ENCODE results near the gene ITPR2. TPM values are rescaled to one million over a fixed set of nuclear protein-coding genes. Genes with fewer than 3 reads are reported as not detected.
"Not testable (repeated sequence)": the region's sequence is repeated elsewhere in the genome, so short reads cannot be mapped to it uniquely, and the experiment has no call there.

Gene ITPR2
- total RNA-seq, 1 donor from 2014 or later = 16.7 TPM

GRCh38 chr12:26524862-26525465 lies 308.0 kb downstream of the ITPR2 start:
- TF ChIP-seq CTCF (conservative IDR thresholded peaks at IDR 0.05) = peak; percentile 73
- Mint-ChIP-seq H3K9me3 (peaks cover 10% of the 10 kb centered on the region), H3K4me1 (no peaks in the 10 kb centered on the region), H3K4me3 (no peak overlapping the region), H3K27ac (ENCODE audit: unreplicated experiment) (no peak overlapping the region), H3K36me3 (ENCODE audit: low read depth) (peaks cover 5% of the 10 kb centered on the region), H3K27me3 (ENCODE audit: low read depth) (no peaks in the 10 kb centered on the region)
- no peak for DNase-seq (ENCODE audit: low read depth, low spot score)

DNA sequence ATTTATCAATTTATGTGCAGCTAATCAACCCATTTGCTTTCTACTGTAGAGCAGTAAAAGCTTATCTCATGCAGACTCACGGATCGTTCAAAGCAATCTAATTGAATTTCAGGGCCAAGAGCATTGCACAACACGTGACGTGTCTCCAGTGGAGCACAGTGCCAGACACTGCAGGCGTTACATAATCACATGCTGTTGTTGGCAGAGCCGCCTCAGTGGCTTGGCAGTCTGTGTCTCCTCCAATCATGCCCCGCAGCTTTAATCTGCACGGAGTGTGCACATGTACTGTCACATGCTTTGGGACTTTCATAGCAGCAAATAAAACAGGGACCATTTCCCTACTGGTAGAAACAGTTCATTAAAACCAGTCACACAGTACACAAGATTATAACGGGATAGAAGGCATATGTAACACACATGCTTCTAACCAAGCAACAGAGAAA lies 309.3 kb downstream of the ITPR2 start:
- no peak overlapping the region for H3K27ac Mint-ChIP-seq (ENCODE audit: unreplicated experiment)
- no peaks in the 10 kb centered on the region for H3K27me3 Mint-ChIP-seq (ENCODE audit: low read depth)
- no peak for TF ChIP-seq CTCF (conservative IDR thresholded peaks at IDR 0.05)
- DNase-seq (ENCODE audit: low read depth, low spot score) = no peak
- H3K4me3 Mint-ChIP-seq = no peak overlapping the region
- H3K36me3 Mint-ChIP-seq (ENCODE audit: low read depth) = peaks cover 5% of the 10 kb centered on the region
- peaks cover 12% of the 10 kb centered on the region for H3K9me3 Mint-ChIP-seq
- H3K4me1 Mint-ChIP-seq = no peaks in the 10 kb centered on the region

GRCh38 chr12:26520869-26521268 lies 312.1 kb downstream of the ITPR2 start:
- Mint-ChIP-seq H3K4me3 (no peak overlapping the region), H3K27me3 (ENCODE audit: low read depth) (no peaks in the 10 kb centered on the region), H3K9me3 (peaks cover 11% of the 10 kb centered on the region), H3K36me3 (ENCODE audit: low read depth) (peaks cover 8% of the 10 kb centered on the region), H3K4me1 (no peaks in the 10 kb centered on the region), H3K27ac (ENCODE audit: unreplicated experiment) (no peak overlapping the region)
- TF ChIP-seq CTCF (conservative IDR thresholded peaks at IDR 0.05) = no peak
- DNase-seq (ENCODE audit: low read depth, low spot score) = no peak

DNA sequence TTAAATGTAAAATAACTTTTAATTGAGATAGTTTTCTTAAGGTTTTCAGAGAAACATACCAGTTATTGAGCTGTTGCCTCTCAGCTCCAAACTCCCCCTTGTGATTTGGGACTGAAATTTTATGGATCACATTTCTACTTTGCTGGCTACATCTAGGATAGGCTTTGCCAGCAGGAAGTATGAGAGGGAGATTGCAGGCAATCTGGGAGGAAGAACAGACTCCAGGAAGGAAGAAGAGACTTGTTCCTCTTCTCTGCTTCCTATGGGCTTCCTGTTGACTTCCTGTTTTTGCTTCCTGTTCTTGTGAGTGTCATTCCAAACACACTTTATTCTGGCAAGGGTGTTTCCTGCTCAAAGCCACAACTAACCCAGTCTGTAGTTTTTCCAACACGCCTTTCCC lies 312.9 kb downstream of the ITPR2 start:
- peaks cover 6% of the 10 kb centered on the region for H3K9me3 Mint-ChIP-seq
- H3K36me3 Mint-ChIP-seq (ENCODE audit: low read depth) = peaks cover 6% of the 10 kb centered on the region
- no peak for TF ChIP-seq CTCF (conservative IDR thresholded peaks at IDR 0.05)
- no peaks in the 10 kb centered on the region for H3K4me1 Mint-ChIP-seq
- no peak overlapping the region for H3K27ac Mint-ChIP-seq (ENCODE audit: unreplicated experiment)
- H3K4me3 Mint-ChIP-seq = no peak overlapping the region
- no peak for DNase-seq (ENCODE audit: low read depth, low spot score)
- H3K27me3 Mint-ChIP-seq (ENCODE audit: low read depth) = no peaks in the 10 kb centered on the region

DNA sequence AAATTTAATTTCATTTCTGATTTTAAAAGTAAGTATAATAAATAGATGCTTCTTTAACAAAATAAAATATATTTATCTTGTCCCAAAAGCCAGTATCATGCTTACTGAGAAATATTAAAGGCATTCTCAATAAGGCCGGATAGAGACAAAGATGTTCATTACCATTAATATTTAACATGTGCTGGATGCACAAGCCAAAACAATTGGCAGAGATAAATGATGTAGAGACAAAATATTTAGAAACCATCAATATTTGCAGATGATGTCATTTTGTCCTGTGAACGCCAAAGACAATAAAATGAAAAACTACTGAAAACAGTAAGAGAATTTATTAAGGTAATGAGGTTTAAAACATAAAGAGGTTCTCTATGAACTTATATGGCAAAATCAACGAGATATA lies 313.5 kb downstream of the ITPR2 start:
- TF ChIP-seq CTCF (conservative IDR thresholded peaks at IDR 0.05) = no peak
- Mint-ChIP-seq H3K36me3 (ENCODE audit: low read depth) (peaks cover 6% of the 10 kb centered on the region), H3K4me1 (peaks cover under 1% of the 10 kb centered on the region), H3K9me3 (peaks cover 6% of the 10 kb centered on the region), H3K4me3 (no peak overlapping the region), H3K27ac (ENCODE audit: unreplicated experiment) (no peak overlapping the region), H3K27me3 (ENCODE audit: low read depth) (no peaks in the 10 kb centered on the region)
- no peak for DNase-seq (ENCODE audit: low read depth, low spot score)

- H3K27me3 Mint-ChIP-seq (ENCODE audit: low read depth); H3K36me3 Mint-ChIP-seq (ENCODE audit: low read depth); H3K9me3 Mint-ChIP-seq; DNase-seq (ENCODE audit: low read depth, low spot score); H3K27ac Mint-ChIP-seq (ENCODE audit: unreplicated experiment); H3K4me3 Mint-ChIP-seq: not testable (repeated sequence)
- peaks cover 11% of the 10 kb centered on the region for H3K4me1 Mint-ChIP-seq
Measured at GRCh38 chr12:26517320-26517719, 315.7 kb downstream of the ITPR2 start.
